DOHH2 (cell line): ENCODE measurements around the gene MLKL.
A peak's percentile ranks its signal among the peaks of the same experiment; 100 is the strongest.

ENCODE experiments used
- H3F3A ChIP-seq: fragments of 200-600 bp; sonication (generic), shearing (Covaris generic); 2 replicates; pipeline ENCODE4 v1.6.0; 2016; ENCODE audit warnings: antibody characterized with exemption, mild to moderate bottlenecking; ENCODE audit not compliant: control insufficient read depth, insufficient read depth
- H3K27ac ChIP-seq: fragments of 200-600 bp; sonication (generic); 2 replicates; pipeline ENCODE4 v1.5.1; 2014; ENCODE audit warnings: low read depth, mild to moderate bottlenecking, low read length, moderate library complexity
- H3K27me3 ChIP-seq: fragments of 200-600 bp; sonication (generic); 2 replicates; pipeline ENCODE4 v1.6.1; 2014; ENCODE audit warnings: mild to moderate bottlenecking, low read length, mixed read lengths; ENCODE audit not compliant: control insufficient read depth
- H3K36me3 ChIP-seq: fragments of 200-600 bp; sonication (generic); 2 replicates; pipeline ENCODE4 v1.6.1; 2014; ENCODE audit warnings: mild to moderate bottlenecking, low read length, moderate library complexity, mixed read lengths; ENCODE audit not compliant: control insufficient read depth
- H3K4me1 ChIP-seq: fragments of 200-600 bp; sonication (generic); 2 replicates; pipeline ENCODE4 v1.6.1; 2014; ENCODE audit warnings: mild to moderate bottlenecking, low read length, mixed read lengths; ENCODE audit not compliant: control insufficient read depth
- H3K4me2 ChIP-seq: fragments of 200-600 bp; sonication (generic); 2 replicates; pipeline ENCODE4 v1.6.0; 2014; ENCODE audit warnings: mild to moderate bottlenecking, low read length, moderate library complexity
- H3K4me3 ChIP-seq: fragments of 200-600 bp; sonication (generic); 2 replicates; pipeline ENCODE4 v1.5.1; 2014; ENCODE audit warnings: mild to moderate bottlenecking, low read length, mixed read lengths
- H3K79me2 ChIP-seq: fragments of 200-600 bp; sonication (generic); 2 replicates; pipeline ENCODE4 v1.6.1; 2014; ENCODE audit warnings: mild to moderate bottlenecking, low read length, mixed read lengths; ENCODE audit not compliant: control insufficient read depth
- H3K9me2 ChIP-seq: fragments of 200-600 bp; sonication (generic); replicated peaks from 2 replicates; pipeline ENCODE4 v1.6.1; 2014; ENCODE audit warnings: mild to moderate bottlenecking, low read length, mixed read lengths; ENCODE audit not compliant: control insufficient read depth
- H3K9me3 ChIP-seq: fragments of 200-600 bp; sonication (generic); 2 replicates; pipeline ENCODE4 v1.6.1; 2014; ENCODE audit warnings: antibody characterized with exemption, low read length, mixed read lengths; ENCODE audit not compliant: control insufficient read depth, insufficient read depth
- H4K20me1 ChIP-seq: fragments of 200-600 bp; sonication (generic); 2 replicates; pipeline ENCODE4 v1.6.0; 2014; ENCODE audit warnings: low read depth, mild to moderate bottlenecking, antibody characterized with exemption, low read length, moderate library complexity; ENCODE audit not compliant: control insufficient read depth, insufficient read depth
- EZH2phosphoT487 ChIP-seq: fragments of 200-600 bp; sonication (generic); IDR thresholded peaks from 2 replicates; pipeline ENCODE4 v1.6.1; 2017; ENCODE audit warnings: borderline replicate concordance, mild to moderate bottlenecking, antibody characterized with exemption, low read length, moderate library complexity, mixed read lengths
- TF ChIP-seq, protein P1 (sequence below): fragments of 200-600 bp; sonication (generic); IDR thresholded peaks from one replicate; pipeline ENCODE4 v1.5.1; 2014; ENCODE audit warnings: antibody characterized with exemption, mild to moderate bottlenecking, low read depth, low read length; ENCODE audit not compliant: poor library complexity, severe bottlenecking

The MLKL gene

DNA sequence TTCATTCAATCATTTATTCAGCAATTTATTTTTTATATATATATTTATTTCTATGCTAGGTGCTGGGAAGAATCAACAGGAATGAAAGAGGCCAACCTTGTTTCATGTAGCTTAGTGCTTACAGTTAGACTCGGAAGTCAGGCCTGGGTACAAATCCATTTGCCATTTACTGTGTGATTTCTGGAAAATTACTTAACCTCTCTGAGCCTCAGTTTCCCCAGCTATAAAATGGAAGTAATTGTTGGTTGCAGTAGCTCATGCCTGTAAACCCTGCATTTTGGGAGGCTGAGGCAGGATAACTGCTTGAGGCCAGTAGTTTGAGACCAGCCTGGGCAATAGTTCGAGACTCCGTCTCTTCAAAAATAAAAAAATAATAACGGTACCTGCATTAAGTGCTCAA, 27.2 kb upstream of the MLKL start:
- Histone ChIP-seq H3F3A (no peaks in the 10 kb centered on the region), H3K9me3 (peaks cover 10% of the 10 kb centered on the region), H3K27me3 (no peaks in the 10 kb centered on the region), H3K4me3 (no peak overlapping the region), H3K79me2 (no peaks in the 10 kb centered on the region), H3K36me3 (no peaks in the 10 kb centered on the region), H3K4me1 (no peaks in the 10 kb centered on the region), H3K4me2 (no peak overlapping the region), H3K27ac (no peak overlapping the region), H3K9me2 (no peaks in the 10 kb centered on the region), H4K20me1 (no peaks in the 10 kb centered on the region)
- no peak for TF ChIP-seq EZH2phosphoT487
- TF ChIP-seq, protein P1, sequence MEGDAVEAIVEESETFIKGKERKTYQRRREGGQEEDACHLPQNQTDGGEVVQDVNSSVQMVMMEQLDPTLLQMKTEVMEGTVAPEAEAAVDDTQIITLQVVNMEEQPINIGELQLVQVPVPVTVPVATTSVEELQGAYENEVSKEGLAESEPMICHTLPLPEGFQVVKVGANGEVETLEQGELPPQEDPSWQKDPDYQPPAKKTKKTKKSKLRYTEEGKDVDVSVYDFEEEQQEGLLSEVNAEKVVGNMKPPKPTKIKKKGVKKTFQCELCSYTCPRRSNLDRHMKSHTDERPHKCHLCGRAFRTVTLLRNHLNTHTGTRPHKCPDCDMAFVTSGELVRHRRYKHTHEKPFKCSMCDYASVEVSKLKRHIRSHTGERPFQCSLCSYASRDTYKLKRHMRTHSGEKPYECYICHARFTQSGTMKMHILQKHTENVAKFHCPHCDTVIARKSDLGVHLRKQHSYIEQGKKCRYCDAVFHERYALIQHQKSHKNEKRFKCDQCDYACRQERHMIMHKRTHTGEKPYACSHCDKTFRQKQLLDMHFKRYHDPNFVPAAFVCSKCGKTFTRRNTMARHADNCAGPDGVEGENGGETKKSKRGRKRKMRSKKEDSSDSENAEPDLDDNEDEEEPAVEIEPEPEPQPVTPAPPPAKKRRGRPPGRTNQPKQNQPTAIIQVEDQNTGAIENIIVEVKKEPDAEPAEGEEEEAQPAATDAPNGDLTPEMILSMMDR, result no peak

DNA sequence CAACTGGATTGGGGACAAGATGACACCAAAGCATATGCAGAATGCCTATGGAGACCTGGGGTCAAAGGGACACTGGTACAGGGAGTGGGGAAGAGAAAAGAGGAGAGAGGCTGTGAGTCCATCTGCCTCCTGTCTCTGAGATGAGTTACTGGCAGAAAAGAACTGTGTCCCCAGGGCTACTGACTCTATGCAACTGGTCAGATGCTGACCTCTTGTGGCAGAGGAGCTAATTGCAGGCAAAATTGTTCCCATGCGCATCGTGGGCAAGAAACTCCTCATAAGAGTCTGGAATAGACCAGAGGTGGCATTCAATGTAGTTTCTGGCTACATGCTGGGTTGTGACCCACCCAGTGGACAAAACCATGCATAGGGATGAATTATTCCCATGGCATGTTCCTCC, 26.1 kb upstream of the MLKL start:
- H3K4me1 ChIP-seq, result no peaks in the 10 kb centered on the region

DNA sequence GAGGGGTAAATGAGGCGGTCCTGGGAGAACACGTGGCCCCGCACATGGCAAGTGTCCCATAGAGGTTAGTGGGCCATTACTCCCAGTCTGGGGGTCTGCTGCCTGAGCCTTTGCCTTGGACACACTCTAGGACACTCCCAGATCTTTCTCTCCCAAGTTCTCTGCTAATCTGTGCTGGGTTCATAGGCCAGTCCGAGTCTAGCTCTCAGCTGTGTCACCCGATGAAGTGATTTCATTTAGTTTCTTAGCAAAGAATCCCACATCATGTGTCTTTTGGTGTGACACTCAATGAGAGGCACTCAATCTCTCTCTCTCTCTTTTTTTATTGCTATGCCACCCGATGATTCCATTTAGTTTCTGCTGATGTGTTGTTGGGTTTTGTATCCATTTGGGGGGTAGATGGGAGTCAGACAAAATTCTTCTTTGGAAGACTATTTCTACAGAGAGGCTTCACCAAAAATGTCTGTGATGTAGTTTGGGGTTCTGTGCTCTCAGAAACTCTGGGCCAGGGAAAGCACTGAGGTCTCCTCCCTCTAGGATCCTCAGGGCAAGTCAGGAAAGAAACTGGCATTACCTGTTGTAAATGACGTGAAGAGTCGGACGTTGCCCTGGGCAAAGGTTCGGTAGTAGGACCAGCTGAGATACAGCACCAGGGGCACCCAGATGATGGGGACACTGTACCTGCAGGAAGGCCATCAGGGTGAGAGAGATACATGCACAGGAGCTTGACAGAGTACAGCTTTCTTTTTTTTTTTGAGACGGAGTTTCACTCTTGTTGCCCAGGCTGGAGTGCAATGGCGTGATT, 25.2 kb upstream of the MLKL start:
- Histone ChIP-seq H3K27me3 (no peaks in the 10 kb centered on the region), H4K20me1 (no peaks in the 10 kb centered on the region), H3F3A (no peaks in the 10 kb centered on the region), H3K79me2 (no peaks in the 10 kb centered on the region), H3K4me2 (no peak overlapping the region), H3K9me3 (peaks cover 10% of the 10 kb centered on the region), H3K36me3 (no peaks in the 10 kb centered on the region), H3K27ac (no peak overlapping the region), H3K4me1 (peaks cover under 1% of the 10 kb centered on the region; the same call in 1 of the 2 replicates), H3K9me2 (no peaks in the 10 kb centered on the region), H3K4me3 (no peak overlapping the region)
- TF ChIP-seq EZH2phosphoT487, result no peak
- TF ChIP-seq, protein P1, result no peak

More for the DNA sequence above, 26.1 kb upstream of the MLKL start:
- H3K79me2 ChIP-seq, result no peaks in the 10 kb centered on the region
- H3K27ac ChIP-seq, result no peak overlapping the region
- H3K4me3 ChIP-seq, result no peak overlapping the region
- H4K20me1 ChIP-seq, result no peaks in the 10 kb centered on the region
- TF ChIP-seq EZH2phosphoT487, result no peak
- TF ChIP-seq, protein P1, result peak; percentile 86
- no peaks in the 10 kb centered on the region for H3K27me3 ChIP-seq
- no peaks in the 10 kb centered on the region for H3F3A ChIP-seq
- no peak overlapping the region for H3K4me2 ChIP-seq
- no peaks in the 10 kb centered on the region for H3K9me2 ChIP-seq
- H3K9me3 ChIP-seq, result peaks cover 10% of the 10 kb centered on the region
- H3K36me3 ChIP-seq, result no peaks in the 10 kb centered on the region
